ENCODE data around the gene DNASE1L3.

- TF ChIP-seq CTCF (IDR thresholded peaks at IDR 0.05) (no peak), POLR2A (IDR thresholded peaks at IDR 0.05) (no peak)
Measured at GRCh38 chr3:58190291-58190690, 20.5 kb downstream of the DNASE1L3 start.

Measured in heart left ventricle (tissue), 13 donors.